Peyer's patch (tissue), 4 donors: Measurements from ENCODE around the gene RASGRF2.

ENCODE experiments used
- CTCF ChIP-seq, 6 experiments: fragments of 450-650 bp in 4 of 6; fragments of 200-600 bp in 2 of 6; sonication (generic) in 1 of 6; IDR thresholded peaks; one replicate each; pipeline ENCODE4 v1.5.1; 2017 to 2019; ENCODE audit warnings: antibody characterized with exemption in 6 of 6, mild to moderate bottlenecking in 3 of 6, moderate library complexity in 1 of 6
- POLR2A ChIP-seq, 2 donors: fragments of 450-650 bp; IDR thresholded peaks; one replicate each; pipeline ENCODE4 v1.5.1; 2017; ENCODE audit warnings: antibody characterized with exemption in 2 of 2, mild to moderate bottlenecking in 2 of 2, moderate library complexity in 2 of 2

GRCh38 chr5:81021486-81021885 lies 61.3 kb downstream of the RASGRF2 start:
- no peak for TF ChIP-seq CTCF (IDR thresholded peaks at IDR 0.05)
- TF ChIP-seq POLR2A (IDR thresholded peaks at IDR 0.05), result no peak
